Measurements from ENCODE around the gene MAPK9.

DNA sequence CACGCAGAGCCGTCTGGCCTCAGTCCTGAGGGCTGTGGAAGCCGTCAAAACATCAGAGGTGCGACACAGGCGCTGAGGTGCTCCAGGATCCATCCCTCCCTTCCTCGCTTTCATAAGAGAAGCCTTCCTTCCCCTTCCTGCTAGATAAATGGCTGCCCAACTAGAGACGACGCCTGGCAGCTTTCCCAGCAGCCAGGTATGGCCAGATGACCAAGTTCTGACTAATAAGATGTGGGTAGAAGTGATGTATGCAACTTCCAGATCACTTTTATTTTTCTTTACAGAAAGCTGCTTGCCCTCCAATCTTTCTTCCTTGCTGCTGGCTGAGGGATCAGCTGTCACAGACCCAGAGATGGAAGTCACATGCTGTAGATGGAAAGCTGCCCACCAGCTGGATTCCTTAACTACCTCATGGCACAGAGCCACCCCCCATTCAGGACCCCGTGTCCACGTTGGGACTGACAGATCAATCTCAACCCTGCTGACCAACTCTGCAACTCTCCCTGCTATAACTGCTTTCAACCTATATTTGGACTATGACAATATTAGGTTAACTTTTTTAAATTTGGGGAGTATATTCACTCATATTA is 8.8 kb downstream of the MAPK9 start:
- TF ChIP-seq, protein P1, sequence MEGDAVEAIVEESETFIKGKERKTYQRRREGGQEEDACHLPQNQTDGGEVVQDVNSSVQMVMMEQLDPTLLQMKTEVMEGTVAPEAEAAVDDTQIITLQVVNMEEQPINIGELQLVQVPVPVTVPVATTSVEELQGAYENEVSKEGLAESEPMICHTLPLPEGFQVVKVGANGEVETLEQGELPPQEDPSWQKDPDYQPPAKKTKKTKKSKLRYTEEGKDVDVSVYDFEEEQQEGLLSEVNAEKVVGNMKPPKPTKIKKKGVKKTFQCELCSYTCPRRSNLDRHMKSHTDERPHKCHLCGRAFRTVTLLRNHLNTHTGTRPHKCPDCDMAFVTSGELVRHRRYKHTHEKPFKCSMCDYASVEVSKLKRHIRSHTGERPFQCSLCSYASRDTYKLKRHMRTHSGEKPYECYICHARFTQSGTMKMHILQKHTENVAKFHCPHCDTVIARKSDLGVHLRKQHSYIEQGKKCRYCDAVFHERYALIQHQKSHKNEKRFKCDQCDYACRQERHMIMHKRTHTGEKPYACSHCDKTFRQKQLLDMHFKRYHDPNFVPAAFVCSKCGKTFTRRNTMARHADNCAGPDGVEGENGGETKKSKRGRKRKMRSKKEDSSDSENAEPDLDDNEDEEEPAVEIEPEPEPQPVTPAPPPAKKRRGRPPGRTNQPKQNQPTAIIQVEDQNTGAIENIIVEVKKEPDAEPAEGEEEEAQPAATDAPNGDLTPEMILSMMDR (IDR thresholded peaks at IDR 0.05) = no peak
- no peak for TF ChIP-seq POLR2A (IDR thresholded peaks at IDR 0.05)

Data from right lobe of liver (tissue), 4 donors.